ENCODE measurements around the gene BHLHA15.

GRCh38 chr7:98163269-98163668 is 48.0 kb upstream of the BHLHA15 start:
- TF ChIP-seq CTCF (IDR thresholded peaks at IDR 0.05) (no peak), POLR2AphosphoS5 (IDR thresholded peaks at IDR 0.05) (no peak), POLR2A (IDR thresholded peaks at IDR 0.05) (no peak), EP300 (IDR thresholded peaks at IDR 0.05; ENCODE audit: low read depth) (no peak)

All from transverse colon (tissue), 4 donors.